Fibroblast of pulmonary artery (primary cell): ENCODE results near the gene BCL7A.
"Not testable (repeated sequence)": the region's sequence is repeated elsewhere in the genome, so short reads cannot be mapped to it uniquely, and the experiment has no call there.

ENCODE experiments used
- DNase-seq: peaks from one replicate; pipeline ENCODE4 v3.0.0-alpha.2; 2010; ENCODE audit warnings: low read depth
- H3K4me3 ChIP-seq: replicated peaks from 2 replicates; pipeline ENCODE4 v1.5.1; 2011; ENCODE audit warnings: low read depth, mild to moderate bottlenecking, control low read depth, low read length, moderate library complexity
- CTCF ChIP-seq: IDR thresholded peaks from 2 replicates; pipeline ENCODE4 v1.5.1; 2011; ENCODE audit warnings: mild to moderate bottlenecking, control low read depth, low read length, inconsistent platforms; ENCODE audit errors: missing control alignments

BCL7A gene

GRCh38 chr12:121981456-121981855 lies 40.2 kb upstream of the BCL7A start:
- no peak overlapping the region for H3K4me3 ChIP-seq
- TF ChIP-seq CTCF, result no peak
- no peak for DNase-seq

GRCh38 chr12:121982950-121983349 lies 38.7 kb upstream of the BCL7A start:
- TF ChIP-seq CTCF, result no peak
- H3K4me3 ChIP-seq, result no peak overlapping the region
- no peak for DNase-seq

- H3K4me3 ChIP-seq, result no peak overlapping the region
- DNase-seq, result peak; percentile 38
- TF ChIP-seq CTCF, result no peak
Measured at GRCh38 chr12:121983536-121984210, 38.0 kb upstream of the BCL7A start.

- H3K4me3 ChIP-seq, result no peak overlapping the region
- TF ChIP-seq CTCF, result no peak
- no peak for DNase-seq
Measured at GRCh38 chr12:121986489-121987245, 35.0 kb upstream of the BCL7A start.

GRCh38 chr12:121988519-121988918 lies 33.2 kb upstream of the BCL7A start:
- not testable (repeated sequence) for DNase-seq, H3K4me3 ChIP-seq

GRCh38 chr12:121989276-121990113 lies 32.2 kb upstream of the BCL7A start:
- no peak overlapping the region for H3K4me3 ChIP-seq
- no peak for TF ChIP-seq CTCF
- no peak for DNase-seq

GRCh38 chr12:121990114-121990647 lies 31.5 kb upstream of the BCL7A start:
- DNase-seq, result no peak
- TF ChIP-seq CTCF, result no peak
- H3K4me3 ChIP-seq, result no peak overlapping the region
